ENCODE data around the gene MCL1. TPM values are rescaled to one million over a fixed set of nuclear protein-coding genes. Genes with fewer than 3 reads are reported as not detected.

MCL1 gene
- total and polyA plus RNA-seq, 2 of the 13 experiments (the other 11 are each of a cell fraction or from before 2014, with no cell fraction given), result 69.5 to 125 TPM

GRCh38 chr1:150558761-150559655, 20.4 kb downstream of the MCL1 start:
- H3K4me3 ChIP-seq (replicated peaks in 1 of 3; ENCODE audit: insufficient read depth in 1 of 3, low read depth in 2 of 3, low read length in 3 of 3), result no peak overlapping the region
- FAIRE-seq, result no peak
- peaks cover 50% of the 10 kb centered on the region for H3K4me1 ChIP-seq (ENCODE audit: insufficient read depth, low read length)
- no TSS peak for BruUV-seq (replicated peaks)
- ATAC-seq, result no peak
- POLR2A ChIA-PET, result interaction anchor here (1.0 to 13.0 kb wide), 7 partner anchors 8 to 70 kb away, joined by 3 to 469 read pairs (median 6); partner anchors contain the start of genes ADAMTSL4, ENSA and MCL1
- H3K27ac ChIP-seq (ENCODE audit: extremely low read length, insufficient read depth, low read length), result no peak overlapping the region
- H3K79me2 ChIP-seq (ENCODE audit: insufficient read depth, low read length), result peaks cover 8% of the 10 kb centered on the region
- WGBS (ENCODE audit: low lambda C conversion rate), result 97% methylated on average over 22 of the region's 28 CpGs
- TF ChIP-seq AGO2 (optimal IDR thresholded peaks at IDR 0.05; ENCODE audit: low read depth, low read length), result peak; percentile 63
- TF ChIP-seq SETDB1 (CRISPR knock-in tag; IDR thresholded peaks at IDR 0.05; ENCODE audit: borderline replicate concordance), result no peak
- CTCF ChIA-PET (ENCODE audit: low intra/inter-chr PET ratio, low total read pairs), result interaction anchor here (2.3 kb wide), 1 partner anchor 94 kb away, joined by 20 read pairs; no protein-coding TSS in a partner anchor
- intact Hi-C loops (cut with micrococcal nuclease; ENCODE audit: unreplicated experiment) (loop anchor here (10.0 kb wide), 1 partner anchor 304 kb away; the partner anchor contains the start of gene CA14), in situ Hi-C loops (cut with HindIII; ENCODE audit: extremely low pct_ligation_motif_present, low pct_unique_long_range_greater_than_20kb) (no loop called here)
- H3K4me2 ChIP-seq (ENCODE audit: low read depth, low read length), result no peak overlapping the region
- no peaks in the 10 kb centered on the region for H4K20me1 ChIP-seq (ENCODE audit: insufficient read depth, low read length)
- H3K9ac ChIP-seq (ENCODE audit: insufficient read depth, low read depth, low read length), result no peak overlapping the region
- no peaks in the 10 kb centered on the region for H3K9me3 ChIP-seq (ENCODE audit: low read length)
- H2AFZ ChIP-seq (ENCODE audit: low read length), result no peak overlapping the region
- no peaks in the 10 kb centered on the region for H3K27me3 ChIP-seq (ENCODE audit: control insufficient read depth in 1 of 2, insufficient read depth in 2 of 2, low read length in 2 of 2)
- DNase-seq (ENCODE audit: low spot score), result no peak
- H3K36me3 ChIP-seq (replicated peaks in 1 of 2; ENCODE audit: control insufficient read depth in 1 of 2, insufficient read depth in 2 of 2, low read length in 2 of 2), result peaks cover 0 to 5% of the 10 kb centered on the region in 2 experiments; a peak in 2 of 5 replicates

- Histone ChIP-seq H4K20me1 (ENCODE audit: insufficient read depth, low read length) (no peaks in the 10 kb centered on the region), H3K27ac (ENCODE audit: extremely low read length, insufficient read depth, low read length) (no peak overlapping the region), H3K4me3 (replicated peaks in 1 of 3; ENCODE audit: insufficient read depth in 1 of 3, low read depth in 2 of 3, low read length in 3 of 3) (no peak overlapping the region), H3K4me2 (ENCODE audit: low read depth, low read length) (no peak overlapping the region), H3K79me2 (ENCODE audit: insufficient read depth, low read length) (peaks cover 2% of the 10 kb centered on the region), H3K36me3 (replicated peaks in 1 of 2; ENCODE audit: control insufficient read depth in 1 of 2, insufficient read depth in 2 of 2, low read length in 2 of 2) (peaks cover 0 to 5% of the 10 kb centered on the region in 2 experiments; a peak in 2 of 5 replicates), H3K27me3 (ENCODE audit: control insufficient read depth in 1 of 2, insufficient read depth in 2 of 2, low read length in 2 of 2) (no peaks in the 10 kb centered on the region), H2AFZ (ENCODE audit: low read length) (no peak overlapping the region), H3K9me3 (ENCODE audit: low read length) (no peaks in the 10 kb centered on the region), H3K9ac (ENCODE audit: insufficient read depth, low read depth, low read length) (no peak overlapping the region), H3K4me1 (ENCODE audit: insufficient read depth, low read length) (peaks cover 46% of the 10 kb centered on the region)
- in situ Hi-C loops (cut with HindIII; ENCODE audit: extremely low pct_ligation_motif_present, low pct_unique_long_range_greater_than_20kb) (no loop called here), intact Hi-C loops (cut with micrococcal nuclease; ENCODE audit: unreplicated experiment) (loop anchor here (10.0 kb wide), 1 partner anchor 304 kb away; the partner anchor contains the start of gene CA14)
- FAIRE-seq (no peak), DNase-seq (ENCODE audit: low spot score) (no peak), ATAC-seq (no peak)
- ChIA-PET POLR2A (interaction anchor here (1.3 to 6.8 kb wide), 2 partner anchors 7 to 22 kb away, joined by 4 to 88 read pairs; partner anchors contain the start of genes ADAMTSL4 and MCL1), CTCF (ENCODE audit: low intra/inter-chr PET ratio, low total read pairs) (no interaction called here)
- no TSS peak for BruUV-seq (replicated peaks)
- 78% methylated on average over 11 of the region's 15 CpGs for WGBS (ENCODE audit: low lambda C conversion rate)
- TF ChIP-seq AGO2 (optimal IDR thresholded peaks at IDR 0.05; ENCODE audit: low read depth, low read length) (peak; percentile 31), KAT8 (CRISPR knock-in tag; IDR thresholded peaks at IDR 0.05) (no peak)
Measured at GRCh38 chr1:150558303-150558704, 21.1 kb downstream of the MCL1 start.
